DMS79 (cell line): ENCODE data around the gene NME5.
"Not testable (repeated sequence)": the region's sequence is repeated elsewhere in the genome, so short reads cannot be mapped to it uniquely, and the experiment has no call there.

Experiments
- DNase-seq: peaks from one replicate; lab custom pipeline; 2025; lab: John Stamatoyannopoulos, UW

The NME5 gene, protein sequence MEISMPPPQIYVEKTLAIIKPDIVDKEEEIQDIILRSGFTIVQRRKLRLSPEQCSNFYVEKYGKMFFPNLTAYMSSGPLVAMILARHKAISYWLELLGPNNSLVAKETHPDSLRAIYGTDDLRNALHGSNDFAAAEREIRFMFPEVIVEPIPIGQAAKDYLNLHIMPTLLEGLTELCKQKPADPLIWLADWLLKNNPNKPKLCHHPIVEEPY

DNA sequence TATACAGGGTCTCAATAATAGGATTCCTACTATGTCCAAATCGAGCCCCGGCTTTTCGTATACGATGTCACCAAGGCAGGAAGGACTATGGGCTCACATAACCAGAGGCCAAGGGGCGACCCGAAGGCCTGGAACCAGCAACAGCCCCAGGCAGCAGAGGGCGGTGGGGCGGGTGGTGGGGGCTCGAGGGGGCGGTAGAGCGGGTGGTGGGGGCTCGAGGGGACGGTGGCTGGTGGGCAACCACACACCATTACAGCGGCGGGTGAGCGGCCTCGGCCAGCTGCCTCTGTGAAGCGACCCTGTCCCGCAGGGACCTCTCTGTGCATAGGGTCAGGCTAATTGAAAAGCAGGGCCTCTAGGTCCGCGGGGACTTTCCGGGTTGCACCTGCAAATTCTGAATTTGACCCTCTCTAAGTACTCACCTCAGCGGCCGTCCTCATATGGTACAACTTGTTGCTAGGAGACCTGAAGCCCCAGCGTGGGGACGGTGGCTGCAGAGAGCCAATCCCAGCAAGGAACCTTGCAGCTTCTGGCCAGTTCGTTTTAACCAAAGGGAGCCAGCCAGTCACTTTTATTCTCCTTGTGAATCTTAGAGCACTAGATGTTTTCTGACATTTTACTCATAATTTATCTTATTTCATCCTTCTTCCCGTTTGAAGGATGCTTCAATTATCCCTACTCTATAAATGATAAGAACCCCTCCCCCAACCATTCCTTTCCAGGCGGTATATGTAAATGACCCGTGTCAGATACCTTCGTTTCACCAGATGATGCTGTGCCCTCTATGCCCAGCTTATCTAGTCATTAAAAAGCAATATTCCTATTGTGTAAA lies at the start of gene NME5:
Gene NME5 (minus strand): TSS at position 480 of the 832 bp plus-strand sequence. CDS start 648 bp downstream, outside the sequence.
- DNase-seq = peak; percentile 32

DNA sequence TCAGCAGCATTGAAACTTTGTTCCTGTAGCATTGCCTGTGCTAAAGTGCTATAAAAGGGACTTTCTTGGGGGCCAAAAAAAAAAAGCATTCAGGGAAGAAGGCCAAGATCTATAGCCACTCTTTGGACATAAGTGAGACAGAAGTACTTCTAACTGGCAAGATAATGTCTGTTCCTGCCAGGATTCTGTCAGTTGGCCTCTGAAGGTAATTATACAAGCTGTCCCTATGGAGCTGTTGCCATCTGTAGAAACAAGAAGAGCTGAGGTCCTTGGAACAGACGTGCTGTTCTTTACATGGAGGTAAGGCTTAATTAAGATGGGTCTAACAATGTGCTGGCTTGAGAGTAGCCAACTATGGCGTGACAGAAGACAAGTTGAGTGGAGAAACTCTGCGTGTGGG lies 49.4 kb upstream of the NME5 start:
- DNase-seq = no peak

DNA sequence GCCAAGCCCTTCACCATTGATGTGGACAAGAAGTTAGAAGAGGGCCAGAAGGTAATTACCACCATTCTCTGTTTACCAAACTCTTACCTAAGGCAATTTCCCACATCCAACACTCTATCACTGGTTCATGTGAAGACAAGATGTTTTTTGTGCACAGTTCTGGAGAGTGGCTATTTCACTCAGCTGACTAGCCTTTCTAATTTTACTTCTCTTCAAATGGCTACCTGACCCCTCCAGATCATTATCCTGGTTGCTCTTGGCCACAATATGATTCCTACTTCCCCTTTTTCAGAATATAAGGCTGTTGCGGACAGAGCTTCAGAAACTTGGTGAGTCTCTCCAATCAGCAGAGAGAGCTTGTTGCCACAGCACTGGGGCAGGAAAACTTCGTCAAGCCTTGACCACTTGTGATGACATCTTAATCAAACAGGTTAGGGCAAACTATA lies 46.8 kb upstream of the NME5 start:
- DNase-seq = no peak

DNA sequence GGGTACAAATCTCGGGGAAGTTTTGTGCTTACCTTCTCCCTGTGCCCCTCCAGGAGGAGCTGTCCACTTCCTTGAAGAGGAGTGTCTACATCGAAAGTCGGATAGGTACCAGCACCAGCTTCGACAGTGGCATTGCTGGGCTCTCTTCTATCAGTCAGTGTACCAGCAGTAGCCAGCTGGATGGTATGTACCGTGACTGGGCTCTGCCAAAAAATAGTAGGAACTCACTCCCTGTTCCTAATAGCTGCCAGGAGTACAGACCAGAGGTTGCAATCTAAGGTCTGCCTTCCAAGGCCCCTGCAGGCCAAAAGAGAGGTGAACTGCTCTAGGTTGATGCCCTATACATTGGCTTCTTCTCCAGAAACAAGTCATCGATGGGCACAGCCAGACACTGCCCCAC lies 43.6 kb upstream of the NME5 start:
- no peak for DNase-seq

DNA sequence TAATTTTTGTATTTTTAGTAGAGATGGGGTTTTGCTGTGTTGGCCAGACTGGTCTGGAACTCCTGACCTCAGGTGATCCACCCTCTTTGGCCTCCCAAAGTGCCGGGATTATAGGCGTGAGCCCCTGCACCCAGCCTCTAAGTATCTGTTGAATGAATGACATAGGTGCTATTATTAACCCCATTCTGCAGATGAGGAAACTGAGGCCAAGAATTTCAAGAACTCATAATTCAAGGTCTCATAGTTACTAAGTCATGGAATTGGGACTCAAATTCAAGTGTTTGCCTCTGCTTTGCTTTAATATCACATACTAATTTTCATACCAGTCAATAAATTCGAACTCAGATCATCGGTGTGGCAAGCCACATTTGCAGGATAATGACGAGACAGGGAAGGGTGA lies 41.6 kb upstream of the NME5 start:
- DNase-seq = no peak

DNA sequence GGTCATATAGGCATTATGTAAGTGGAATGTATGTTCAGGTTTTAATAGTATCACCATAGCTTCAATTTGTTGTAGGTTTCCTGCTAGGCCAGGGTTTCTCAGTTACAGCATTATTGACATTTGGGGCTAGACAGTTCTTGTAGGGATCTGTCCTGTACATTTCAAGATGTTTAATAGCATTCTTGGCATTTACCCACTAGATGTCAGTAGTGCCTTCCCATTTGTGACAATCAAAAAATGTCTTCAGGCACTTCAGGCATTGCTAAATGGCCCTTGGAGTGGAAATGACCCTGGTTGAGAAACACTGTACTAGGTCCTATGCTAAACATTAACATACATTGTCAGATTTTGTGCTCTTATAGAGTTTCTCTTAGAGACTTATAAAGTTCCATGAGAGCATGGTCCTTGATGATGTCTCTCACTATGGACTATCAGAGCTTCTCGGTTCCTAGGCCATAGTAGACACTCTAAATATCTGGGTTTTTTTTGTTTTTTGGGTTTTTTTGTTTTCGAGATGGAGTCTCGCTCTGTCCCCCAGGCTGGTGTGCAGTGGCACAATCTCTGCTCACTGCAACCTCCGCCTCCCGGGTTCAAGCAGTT lies 41.1 kb upstream of the NME5 start:
- DNase-seq = peak; percentile 54

DNA sequence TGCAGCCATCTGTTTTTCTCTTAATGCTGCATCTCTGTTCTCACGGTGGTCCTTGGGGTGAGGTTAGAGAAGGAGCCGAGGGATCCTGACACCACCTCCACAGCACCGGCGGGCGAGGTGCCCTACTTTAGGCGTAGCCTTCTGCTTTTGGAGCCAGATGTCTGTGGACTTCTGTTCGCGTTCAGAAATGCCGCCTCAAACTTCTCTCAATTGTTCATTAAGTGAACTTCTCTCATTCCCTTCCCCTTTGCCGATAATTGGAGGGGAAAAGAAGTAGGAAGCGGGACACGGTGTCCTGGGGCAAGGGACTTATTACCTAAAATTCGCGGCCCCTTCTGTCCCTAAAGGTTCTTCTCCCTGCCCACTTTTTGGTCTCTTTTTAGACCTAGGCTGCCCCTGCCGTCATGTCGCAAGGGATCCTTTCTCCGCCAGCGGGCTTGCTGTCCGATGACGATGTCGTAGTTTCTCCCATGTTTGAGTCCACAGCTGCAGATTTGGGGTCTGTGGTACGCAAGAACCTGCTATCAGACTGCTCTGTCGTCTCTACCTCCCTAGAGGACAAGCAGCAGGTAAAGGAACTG lies 40.1 kb upstream of the NME5 start:
- DNase-seq = no peak

DNA sequence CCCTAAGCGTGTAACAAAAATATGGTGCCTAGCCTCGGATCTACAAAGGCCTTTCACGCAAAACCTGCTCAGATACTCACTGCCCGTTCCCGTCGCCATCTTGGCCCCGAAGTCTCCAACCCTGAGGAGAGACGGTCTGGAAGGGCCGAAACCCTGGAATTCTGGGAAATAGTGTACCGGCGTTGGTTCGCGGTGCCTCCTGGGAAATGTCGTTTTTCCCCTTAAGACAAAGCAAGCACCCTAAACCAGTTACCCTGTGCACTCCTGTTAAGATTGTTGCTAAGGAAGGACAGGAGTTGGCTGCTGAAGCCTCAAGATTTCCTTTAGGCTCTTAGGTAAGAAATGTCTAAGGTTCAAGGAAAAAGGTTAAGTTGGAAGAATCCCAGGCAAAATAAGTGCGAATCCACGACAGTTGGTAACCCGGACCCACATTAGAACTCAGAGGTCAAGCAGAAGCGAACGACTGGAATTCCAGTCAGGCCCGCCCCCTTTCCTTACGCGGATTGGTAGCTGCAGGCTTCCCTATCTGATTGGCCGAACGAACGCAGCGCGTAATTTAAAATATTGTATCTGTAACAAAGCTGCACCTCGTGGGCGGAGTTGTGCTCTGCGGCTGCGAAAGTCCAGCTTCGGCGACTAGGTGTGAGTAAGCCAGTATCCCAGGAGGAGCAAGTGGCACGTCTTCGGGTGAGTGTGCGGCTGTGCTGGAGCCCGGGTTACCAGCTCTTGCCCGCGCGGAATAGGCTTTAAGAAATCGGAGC lies 39.5 kb upstream of the NME5 start, which contains the start of the genes BRD8 and KIF20A:
Gene BRD8 (minus strand): TSS at position 115 of the 761 bp plus-strand sequence. CDS start 16 bp downstream, at position 99.
Gene KIF20A (plus strand): TSS at position 597 of the 761 bp plus-strand sequence. CDS start 569 bp downstream, outside the sequence.
- peak; percentile 80 for DNase-seq

DNA sequence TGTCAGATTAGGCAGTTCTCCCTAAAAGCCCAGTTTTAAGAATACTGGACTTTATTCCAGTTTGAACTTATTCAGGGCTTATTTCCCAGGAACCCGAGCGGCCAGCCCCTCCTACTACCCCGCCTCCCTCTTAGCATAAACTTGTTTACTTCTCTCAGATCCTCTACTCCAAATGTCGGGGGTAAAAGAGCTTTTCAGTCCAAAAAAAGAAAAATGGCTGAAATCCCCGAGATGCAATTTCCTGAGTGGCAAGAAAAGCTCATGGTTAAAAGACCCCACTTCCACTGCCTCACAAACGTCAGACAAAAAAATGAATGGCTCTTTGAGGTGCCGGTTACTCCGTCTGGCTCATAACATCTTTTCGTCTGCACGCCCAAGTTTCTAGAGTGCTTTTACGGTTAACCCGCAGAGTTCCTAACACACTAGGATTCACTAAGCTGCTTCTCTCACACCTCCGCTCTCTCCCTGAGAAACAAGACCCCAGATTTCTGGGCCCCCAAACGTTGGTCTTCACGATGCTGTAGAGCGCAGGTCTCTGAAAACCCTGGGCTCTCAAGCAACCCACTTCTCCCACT lies 38.8 kb upstream of the NME5 start:
- DNase-seq = no peak

DNA sequence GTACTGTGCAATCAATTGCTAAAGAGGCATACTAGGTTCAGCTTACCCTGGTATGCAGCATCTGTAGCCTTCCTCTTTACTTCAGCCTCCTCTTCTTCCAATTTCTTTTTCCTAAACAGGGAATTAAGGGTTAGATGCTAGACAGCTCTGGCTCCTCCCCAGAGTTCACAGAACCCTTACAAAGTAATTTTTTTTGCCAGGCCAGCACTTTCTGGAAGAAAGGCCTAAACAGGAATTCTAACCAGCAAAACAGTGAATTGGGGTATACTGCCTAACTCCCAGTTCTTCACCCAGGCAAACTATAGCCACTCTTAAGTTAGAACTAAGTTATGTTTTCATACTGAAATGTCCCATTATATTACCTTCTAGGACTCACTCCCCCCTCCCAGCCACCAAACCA lies 31.1 kb upstream of the NME5 start:
- DNase-seq = no peak

DNA sequence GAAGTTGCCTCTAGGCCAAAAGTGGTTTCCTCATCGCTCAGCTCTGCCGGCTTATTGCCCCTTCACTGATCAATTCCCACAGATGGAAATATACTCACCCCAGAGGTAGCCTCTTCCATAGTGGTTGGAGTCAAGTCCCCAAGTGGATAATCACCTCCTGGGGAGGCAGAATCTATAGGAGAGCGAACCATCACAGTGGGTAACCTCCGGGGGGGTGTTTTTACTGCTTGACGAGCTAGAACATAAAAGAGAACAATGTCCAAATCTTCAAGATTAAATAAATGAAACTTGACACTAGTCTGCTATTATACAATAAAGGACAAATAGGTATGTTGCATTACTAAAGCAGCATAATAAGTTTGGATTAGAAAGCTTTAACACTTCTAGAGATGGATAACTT lies 29.9 kb upstream of the NME5 start:
- no peak for DNase-seq

DNA sequence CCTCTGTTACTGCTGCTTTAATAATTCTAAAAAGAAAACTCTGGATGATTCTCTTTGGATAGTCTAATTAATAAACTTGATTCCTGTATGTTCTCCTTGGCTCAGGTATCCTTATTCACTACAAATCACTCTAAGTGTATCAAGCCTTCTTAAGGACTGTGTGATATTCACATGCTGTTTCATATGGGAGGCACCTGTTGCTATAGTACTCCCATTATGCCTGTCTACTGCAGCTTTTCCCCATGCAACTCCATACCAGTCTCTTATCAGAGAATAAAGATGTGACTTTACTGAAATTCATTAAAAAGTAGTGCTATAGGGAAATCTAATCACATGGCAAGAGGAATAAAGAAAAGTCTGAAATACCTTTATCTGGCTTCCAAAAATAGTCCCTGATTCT lies 24.5 kb upstream of the NME5 start:
- no peak for DNase-seq

DNA sequence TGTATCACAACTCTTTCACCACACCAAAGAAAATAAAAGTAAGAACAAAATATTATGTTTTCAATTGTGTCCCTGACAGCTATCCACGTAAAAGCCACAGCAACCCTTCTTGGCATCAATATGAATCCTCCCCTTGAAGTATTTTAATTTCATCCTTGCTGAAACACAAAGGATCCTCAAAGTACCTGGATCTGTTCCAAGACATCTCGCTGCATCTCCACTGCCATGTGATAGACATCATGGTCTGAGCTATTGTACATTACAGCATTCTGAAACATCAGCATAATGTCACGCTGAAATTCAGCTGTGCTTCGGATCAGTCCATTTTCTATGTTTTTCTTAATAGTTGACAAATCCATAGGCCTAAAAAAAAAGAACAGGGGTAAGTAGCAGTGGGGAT lies 21.5 kb upstream of the NME5 start:
- no peak for DNase-seq

DNA sequence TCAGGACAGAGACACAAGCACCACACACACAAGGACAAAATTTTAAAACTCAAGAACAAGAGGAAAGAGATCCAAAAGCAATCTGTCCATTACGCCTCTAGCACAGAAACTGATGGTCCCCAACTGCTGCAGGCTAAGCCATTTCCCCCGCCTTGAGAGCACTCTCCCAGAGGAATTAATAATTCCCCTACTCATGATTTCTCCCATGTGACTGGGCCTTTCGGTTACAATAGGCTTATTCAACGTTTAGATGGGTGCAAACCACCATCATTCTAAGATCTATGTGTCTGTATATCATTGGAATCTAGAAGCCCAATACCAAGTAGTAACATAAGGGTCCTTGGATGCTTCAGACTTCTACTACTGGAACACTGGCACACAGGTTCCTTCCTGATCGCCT lies 20.4 kb upstream of the NME5 start:
- no peak for DNase-seq

DNA sequence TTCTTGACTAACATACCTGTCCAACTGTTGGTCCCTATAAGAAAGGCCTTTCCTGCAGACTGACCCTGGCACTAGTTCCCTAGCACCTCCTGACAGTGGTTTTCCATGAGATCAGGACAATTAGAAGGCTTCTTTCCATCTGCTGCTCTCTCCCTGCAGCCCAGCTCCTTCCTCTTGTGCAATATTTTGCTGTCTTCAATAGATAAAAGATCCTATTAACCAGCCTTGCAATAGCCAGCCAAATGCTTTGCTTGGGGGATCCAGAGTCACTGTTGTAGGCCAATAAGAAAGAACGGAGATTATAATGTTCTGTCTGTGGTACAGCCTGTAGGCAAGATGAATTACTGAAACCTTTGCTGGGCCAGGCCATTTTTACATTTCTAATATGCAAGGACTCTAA lies 18.4 kb upstream of the NME5 start:
- no peak for DNase-seq

DNA sequence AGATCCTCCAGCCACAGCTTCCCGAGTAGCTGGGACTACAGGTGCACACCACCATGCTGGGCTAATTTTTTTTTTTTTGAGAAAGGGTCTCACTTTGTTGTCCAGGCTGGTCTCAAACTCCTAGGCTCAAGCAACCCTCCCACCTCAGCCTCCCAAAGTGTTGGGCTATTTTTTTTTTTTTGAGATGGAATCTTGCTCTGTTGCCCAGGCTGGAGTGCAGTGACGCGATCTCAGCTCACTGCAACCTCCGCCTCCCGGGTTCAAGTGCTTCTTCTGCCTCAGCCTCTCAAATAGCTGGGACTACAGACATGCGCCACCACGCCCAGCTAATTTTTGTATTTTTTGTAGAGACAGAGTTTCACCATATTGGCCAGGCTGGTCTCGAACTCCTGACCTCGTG lies 16.7 kb upstream of the NME5 start:
- DNase-seq = not testable (repeated sequence)

DNA sequence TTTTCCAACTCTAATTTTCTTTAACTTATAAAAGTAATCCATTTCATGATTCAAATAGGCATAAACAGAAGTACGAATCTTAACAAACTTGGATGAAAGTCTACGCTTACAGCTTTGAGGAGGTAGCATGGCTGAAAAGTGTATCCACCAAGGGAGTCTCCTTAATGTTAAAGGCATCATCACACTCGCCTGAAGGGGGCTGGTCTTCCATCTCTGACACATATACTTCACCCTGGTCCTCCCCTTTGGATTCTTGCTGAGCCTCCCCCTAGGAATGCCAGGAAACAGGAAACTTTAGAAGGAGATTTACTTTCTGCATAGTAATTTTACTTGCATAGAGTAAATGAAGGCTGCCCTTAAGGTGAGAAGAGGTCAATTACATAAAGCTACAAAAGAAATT lies 10.3 kb upstream of the NME5 start:
- no peak for DNase-seq

DNA sequence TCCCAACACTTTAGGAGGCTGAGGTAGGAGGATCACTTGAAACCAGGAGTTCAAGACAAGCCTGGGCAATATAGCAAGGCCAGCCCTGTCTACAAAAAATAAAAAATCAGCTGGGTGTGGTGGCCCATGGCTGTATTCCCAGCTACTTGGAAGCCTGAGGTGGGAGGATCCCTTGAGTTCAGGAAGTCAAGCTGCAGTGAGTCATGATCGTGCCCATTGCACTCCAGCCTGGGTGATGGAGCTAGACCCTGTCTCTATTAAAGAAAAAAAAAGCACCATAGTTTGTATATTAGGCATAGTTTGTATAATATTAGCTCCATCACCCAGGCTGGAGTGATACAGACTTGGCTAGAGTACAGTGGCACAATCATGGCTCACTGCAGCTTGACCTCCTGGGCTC lies 9.6 kb upstream of the NME5 start:
- no peak for DNase-seq

DNA sequence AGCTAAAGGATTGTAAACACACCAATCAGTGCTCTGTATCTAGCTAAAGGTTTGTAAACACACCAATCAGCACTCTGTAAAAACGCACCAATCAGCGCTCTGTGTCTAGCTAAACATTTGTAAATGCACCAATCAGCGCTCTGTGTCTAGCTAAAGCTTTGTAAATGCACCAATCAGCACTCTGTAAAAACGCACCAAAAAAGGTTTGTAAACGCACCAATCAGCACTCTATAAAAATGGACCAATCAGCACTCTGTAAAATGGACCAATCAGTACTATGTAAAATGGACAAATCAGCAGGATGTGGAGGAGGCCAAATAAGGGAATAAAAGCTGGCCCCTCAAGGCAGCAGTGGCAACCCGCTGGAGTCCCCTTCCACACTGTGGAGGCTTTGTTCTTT lies 4.3 kb upstream of the NME5 start:
- not testable (repeated sequence) for DNase-seq

DNA sequence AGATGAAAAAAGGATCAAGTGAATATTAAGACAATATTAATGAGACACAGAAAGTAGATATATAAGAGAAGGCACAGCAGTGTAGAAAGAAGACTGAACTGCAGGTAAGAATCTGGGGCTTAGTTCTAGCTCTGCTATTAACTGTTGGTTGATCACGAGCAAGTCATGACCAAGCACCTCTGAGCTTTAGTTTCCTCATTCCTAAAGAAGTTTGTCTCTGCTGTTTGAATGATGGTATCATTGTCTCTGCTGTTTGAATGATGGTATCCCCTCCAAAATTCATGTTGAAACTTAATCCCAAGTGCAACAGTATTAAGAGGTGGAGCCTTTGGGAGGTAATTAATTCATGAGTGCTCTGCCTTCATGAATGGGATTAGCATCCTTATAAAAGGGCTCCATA lies 2.5 kb upstream of the NME5 start:
- DNase-seq = no peak

DNA sequence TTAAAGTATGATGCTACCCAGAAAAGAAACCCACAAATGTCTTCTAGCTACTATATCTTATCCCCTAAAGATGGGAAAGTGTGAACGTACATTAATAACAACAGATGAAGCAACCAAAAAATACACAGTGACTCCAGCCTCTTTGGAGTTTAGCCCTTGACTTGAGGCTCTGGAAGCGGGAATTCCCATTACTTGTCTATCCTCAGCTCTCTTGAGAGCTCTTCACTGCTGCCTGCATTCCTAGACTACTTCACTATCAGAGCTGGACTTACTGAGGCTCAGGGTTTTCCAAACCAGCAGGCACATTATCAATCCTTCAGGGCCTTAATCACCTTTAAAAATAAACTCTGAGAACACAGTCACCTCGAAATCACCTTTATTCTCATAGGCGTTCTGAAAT lies 1.0 kb upstream of the NME5 start:
- DNase-seq = no peak

DNA sequence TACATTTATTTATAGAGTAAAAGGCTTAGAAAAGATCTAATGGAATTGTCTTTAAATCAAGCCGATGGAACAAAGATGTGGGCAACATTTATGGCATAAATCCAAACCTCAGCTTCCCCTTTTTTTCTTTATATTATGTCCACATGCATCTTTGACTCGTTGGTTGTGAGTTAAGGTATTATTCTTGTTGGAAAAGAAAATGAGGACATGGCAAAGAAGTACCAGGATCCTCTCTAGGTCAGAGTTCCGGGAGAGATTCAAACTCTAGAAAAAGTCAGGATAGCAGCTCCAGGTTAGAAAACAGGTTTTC lies 508 bp upstream of the NME5 start:
- no peak for DNase-seq
